GM21576 (cell line): ENCODE data around the gene NPTX1.

ENCODE experiments used
- ATAC-seq: cut with Tn5 transposase; IDR thresholded peaks from one replicate; pipeline ENCODE4 v1.9.1; 2021; ENCODE audit warnings: mild to moderate bottlenecking, moderate library complexity; ENCODE audit not compliant: unreplicated experiment

The NPTX1 gene

DNA sequence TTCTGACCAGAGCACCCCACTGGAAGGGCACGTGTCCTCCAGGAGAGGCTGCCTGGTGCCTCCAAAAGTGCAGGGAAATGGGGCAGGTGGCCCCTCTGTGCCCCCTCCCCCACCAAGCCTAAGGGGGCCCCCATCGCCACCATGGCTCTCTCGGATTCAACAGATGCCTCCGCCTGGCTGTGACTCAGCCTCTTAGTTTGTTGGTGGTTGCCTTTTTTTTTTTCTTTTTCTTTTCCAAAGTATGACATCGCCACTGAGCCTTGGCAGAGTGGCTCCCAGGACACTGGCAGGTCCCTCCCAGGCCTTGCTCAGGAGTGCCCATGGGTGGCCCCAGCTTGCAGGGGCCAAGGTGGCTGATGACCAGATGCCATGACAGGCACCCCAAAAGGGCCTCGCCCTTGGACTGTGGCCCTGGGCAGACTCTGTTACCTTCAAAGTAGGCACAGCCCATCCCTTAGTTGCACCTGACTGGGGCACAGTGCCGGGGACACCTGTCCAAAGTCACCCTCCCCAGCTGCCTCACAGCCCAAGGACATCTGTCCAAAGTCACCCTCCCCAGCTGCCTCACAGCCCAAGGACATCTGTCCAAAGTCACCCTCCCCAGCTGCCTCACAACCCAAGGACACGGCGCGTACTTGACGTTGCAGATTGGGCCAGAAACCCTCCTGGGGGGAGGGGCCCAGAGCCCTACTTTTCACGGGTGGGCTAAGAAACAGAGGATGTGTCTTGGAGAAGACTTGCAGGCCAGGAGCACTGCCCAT is 29.6 kb downstream of the NPTX1 start:
- no peak for ATAC-seq

DNA sequence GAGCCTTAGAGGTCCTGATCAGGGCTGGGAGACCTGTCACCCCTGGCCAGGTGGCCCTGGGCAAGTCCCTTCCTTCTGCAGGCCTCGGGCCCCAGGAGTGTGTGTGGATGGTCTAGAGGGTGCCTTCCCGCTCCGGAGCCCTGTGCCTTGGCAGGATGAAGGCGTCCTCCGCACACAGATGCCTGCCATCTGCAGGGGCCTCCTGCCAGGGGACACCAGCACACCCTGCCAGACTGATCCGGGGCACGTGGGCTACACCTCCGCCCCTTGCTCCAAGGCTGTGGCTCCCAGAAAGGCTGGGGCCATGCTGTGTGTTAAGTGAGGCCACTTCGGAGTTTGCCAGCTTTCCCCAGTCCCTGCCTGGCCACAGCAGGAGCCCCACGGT is 30.7 kb downstream of the NPTX1 start:
- ATAC-seq = no peak

DNA sequence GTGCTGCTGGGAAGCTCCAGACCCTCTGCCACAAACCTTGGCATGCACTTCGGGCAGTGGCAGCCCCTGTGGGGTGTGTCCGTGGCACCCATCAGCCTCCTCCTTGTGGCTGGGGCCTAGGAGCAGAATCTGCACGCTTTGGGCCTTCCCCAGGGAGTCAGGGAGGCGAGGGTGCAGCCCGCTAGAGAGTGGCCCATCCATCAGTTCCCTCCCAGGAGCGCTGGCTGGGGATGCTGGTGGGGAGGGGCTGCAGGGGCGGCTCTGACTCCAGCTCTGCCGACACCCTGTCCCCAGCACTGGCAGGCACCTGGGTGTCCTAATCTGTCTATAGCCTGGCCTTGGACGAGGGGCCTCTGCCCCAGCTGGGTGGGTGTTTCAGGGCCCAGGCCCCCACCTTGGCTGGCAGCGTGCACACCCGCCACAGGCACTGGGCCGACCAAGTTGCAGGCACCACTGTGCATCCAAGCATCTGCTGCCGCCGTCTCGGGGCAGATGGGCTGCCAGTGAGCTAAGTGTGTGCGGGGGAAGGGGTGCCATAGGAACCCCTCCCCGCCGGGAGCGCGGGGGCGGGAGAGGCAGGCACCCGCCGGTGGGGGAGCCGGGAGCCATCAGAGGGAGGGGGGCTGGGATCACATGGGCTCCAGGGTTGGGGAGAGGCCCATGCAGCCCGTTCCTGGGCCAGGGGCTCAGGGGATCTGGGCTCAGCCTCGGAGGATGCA is 31.2 kb downstream of the NPTX1 start:
- no peak for ATAC-seq

DNA sequence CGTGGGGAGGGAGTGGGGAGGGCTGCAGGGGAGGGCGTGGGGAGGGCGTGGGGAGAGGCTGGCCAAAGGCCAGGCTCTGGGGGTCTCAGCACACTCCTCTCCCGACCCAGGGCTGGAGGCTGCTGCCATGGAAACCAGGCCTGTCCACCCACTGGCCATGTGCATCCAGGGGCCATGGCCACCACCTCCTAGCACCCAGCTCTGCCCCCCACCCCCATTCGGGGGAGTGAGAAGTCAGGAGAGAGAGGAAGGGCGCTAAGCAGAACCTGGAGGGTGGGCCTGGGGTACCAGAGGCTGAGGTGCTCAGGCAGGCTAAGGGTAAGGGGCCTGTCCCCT is 31.8 kb downstream of the NPTX1 start:
- ATAC-seq = no peak

DNA sequence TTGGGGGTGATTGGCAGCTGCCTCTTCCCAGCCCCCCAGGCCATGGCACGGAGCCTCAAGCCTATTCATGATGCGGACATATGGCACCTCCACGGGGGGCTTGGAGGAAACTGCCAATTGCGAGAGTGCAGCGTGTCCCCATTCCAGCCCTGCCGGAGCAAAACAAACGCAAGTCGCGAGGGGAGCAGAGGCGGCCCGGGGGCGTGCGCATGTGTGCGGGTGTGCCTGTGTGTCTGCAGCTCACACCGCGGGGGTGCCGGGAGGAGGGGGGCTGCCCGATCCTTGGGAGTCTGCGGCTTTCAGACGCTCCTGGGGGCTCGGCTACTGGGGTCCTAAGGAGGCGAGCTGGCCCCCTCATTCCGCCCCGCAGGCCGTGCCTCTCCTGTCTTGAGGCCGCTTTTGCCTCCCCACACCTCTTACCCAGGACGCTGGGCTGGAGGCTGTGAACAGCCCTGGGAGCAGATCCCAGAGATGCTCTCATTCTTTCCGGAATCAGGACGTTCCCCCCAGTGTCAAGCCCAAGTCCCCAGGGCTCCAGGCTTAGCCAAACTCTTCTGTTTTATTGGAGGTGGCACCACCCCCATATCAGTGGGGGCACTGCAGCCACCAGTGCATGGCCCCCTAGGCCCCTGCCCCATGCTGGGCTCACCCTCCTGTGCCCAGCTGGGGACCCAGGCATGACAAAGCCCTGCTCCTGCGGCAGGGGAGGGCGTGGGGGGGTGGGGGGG is 32.3 kb downstream of the NPTX1 start:
- ATAC-seq = no peak

DNA sequence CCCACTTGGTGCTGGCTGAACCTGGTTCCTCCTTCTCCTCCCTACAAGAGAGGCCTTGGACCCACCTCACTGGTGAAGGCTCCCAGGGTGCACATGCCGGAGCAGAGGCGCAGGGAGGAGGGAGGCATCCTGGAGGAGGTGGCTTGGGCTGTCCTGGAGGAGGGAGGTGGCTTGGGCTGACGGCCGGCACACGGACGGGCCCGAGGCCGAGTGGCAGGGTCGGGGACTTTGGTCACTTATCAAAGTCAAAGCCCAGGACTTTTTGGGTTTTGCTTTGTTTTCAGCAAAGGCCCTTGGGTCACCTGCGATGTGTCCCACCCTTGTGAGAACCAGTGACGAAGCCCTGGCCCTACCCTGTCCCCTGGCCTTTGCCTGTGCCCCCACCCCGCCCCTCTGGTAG is 32.9 kb downstream of the NPTX1 start:
- ATAC-seq = no peak

DNA sequence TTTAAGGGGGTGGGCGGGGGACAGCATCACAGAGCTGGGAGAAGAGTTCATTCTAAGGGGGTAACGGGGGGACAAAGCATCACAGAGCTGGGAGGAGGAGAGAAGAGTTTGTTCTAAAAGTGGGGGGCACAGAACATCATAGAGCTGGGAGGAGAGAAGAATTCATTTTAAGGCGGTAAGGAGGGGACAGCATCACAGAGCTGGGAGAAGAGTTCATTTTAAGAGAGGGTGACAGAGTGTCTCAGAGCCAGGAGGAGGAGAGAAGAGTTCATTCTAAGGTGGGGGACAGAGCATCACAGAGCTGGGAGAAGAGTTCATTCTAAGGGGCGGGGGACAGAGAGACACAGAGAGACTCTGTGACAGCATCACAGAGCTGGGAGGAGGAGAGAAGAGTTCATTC is 33.6 kb downstream of the NPTX1 start:
- no peak for ATAC-seq

DNA sequence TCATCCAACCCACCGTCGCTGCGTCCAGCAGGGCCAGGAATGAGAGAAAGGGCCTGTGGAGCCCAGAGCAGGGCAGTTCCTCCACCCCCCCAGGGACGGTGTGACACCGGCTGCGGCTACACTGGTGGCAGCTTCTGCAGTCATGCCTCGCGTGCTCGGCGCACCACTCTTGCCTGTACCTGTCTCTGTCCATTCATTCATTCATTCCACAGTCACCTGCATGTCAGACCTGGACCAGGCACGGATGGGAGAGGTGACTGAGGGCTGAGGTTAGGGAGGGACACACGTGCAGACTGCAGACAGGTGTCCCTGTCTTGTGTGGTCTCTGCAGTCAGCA is 34.1 kb downstream of the NPTX1 start:
- ATAC-seq = no peak

DNA sequence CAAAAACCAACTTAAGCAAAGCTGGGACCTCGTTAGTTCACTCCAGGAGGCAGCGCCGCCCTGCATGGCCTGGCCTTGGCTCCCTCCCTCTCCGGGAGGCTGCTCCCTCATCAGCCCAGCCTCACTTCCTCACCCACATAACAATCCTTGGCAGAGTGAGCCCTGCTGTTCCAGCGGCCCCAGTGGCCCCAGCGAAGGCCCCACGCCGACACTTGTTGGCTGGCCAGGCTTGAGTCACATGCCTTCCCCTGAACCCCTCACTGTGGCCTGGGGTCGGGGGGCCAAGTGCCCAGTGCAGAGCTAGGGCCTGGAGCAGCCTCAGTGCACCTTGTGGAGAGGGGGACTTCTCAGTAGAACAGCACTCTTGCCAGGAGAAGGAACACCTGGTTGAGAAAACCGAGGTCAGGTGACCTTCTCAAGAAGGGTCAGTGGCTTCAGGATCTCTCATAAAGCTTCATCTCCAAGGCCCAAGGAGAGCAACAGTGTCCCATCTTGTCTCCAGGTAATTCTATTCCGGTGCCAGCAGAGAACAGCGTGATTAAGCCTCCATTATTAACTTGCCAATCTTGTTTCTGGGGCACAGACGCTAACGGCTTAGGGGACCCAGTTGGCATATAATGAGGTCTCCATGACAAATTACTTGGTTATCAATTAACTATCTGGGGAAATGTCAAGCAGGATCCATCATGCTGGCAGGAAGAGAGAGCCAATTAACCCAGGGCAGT is 34.6 kb downstream of the NPTX1 start:
- ATAC-seq = no peak

DNA sequence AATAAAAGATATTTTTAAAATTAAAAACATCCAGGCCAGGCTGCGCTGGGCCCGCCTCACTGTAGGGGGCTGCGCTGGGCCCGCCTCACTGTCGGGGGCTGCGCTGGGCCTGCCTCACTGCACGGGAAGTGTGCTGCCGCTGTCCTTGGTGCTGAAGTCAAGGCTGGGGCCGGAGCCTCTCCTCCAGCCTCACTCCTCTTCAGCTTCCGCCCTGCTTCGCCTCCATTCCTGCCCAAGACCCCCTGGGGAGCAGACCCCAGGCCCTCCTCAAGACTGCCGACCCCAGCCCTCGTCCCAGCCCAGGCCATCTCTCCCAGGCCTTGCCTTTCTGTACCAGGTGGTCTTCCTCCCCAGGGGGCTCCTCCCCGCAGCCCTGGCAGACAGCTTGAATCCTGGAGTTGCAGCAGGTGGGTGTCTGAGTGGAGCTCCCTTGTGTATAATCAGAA is 35.3 kb downstream of the NPTX1 start:
- no peak for ATAC-seq

DNA sequence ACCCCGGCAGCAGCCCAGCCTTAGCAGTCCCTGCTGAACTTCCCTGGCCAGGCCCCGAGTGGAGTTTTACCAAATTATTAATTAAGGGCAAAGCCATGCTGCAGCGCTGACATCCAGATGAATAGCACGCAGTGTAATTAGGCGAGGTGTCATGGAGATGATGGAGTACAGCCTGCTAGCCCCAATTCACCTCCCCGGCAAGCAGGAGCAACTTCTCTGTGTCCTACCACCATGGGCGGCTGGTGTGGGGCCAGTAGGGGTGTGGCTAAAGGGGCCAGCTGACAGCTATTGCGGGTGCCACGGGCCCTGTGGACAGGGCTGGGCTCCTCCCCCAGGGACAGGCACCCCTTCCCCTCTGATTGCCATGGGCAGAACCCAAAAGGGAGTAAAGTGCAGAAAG is 36.9 kb downstream of the NPTX1 start:
- ATAC-seq = no peak

DNA sequence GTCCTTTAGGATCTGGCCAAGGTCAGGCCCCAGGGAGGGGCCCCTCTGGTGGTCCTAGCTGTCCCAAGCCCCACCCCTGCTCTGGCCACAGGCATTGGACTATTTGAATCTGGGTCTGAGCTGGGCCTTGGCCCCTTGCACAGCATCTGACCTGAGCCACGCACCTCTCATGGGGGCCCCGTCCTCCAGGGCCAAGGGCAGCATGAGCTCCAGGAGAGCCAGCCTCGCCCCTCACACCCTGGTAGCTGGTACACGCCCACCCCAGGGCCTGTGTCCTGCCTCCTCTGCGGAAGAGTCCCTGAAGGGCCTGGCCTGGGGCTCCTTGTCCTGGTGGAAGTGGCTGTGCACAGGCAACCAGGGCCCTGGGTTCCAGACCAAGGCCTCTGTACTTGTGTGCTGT is 37.6 kb downstream of the NPTX1 start:
- ATAC-seq = no peak

DNA sequence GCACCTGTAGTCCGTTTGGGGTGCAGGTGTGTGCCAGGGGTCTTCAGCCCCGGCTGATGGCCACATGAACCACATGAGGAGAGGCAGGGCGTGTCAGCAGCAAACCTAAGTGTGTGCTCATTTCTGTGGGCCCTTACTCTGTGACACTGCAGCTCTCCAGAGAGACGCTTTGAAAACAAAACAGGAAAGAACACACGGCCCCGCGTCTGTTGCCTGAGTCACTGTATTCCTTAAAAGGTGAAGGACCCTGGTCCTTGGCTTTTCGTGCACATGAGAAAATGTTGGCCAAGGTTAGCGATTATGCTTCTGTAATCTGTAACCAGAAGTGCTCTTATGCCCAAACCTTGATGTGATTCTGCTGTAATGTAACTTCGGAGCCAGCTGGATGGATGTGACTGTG is 38.9 kb downstream of the NPTX1 start:
- ATAC-seq = no peak

DNA sequence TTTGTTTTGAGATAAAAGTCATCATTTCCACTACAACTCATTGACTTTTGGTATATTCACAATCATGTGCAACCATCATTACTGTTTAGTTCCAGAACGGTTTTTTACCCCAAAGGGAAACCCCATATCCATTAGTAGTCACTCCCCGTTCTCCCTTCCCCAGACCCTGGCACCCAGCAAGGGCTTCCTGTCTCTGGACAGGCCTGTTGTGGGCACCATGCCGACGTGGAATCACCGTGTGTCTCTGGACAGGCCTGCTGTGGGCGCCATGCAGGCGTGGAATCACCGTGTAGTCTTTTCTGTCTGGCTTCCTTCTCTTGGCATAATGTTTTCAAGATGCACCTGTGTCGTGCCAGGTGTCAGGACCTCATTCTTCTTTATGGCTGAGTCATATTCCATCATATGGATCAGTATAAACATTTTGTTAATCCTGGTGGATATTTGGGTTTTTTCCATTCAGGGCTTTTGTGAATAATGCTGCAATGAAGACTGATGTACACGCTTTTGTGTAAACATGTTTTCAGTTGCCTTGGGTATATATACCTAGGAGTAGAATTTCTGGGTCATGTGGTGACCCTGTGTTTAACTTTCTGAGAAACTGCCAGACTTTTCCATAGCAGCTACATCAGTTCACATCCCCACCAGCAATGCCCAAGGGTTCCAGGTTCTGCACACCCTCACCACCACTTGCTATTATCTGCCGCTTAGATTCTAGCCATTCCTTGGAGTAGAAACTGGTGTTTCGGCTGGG is 42.3 kb downstream of the NPTX1 start:
- ATAC-seq = no peak

DNA sequence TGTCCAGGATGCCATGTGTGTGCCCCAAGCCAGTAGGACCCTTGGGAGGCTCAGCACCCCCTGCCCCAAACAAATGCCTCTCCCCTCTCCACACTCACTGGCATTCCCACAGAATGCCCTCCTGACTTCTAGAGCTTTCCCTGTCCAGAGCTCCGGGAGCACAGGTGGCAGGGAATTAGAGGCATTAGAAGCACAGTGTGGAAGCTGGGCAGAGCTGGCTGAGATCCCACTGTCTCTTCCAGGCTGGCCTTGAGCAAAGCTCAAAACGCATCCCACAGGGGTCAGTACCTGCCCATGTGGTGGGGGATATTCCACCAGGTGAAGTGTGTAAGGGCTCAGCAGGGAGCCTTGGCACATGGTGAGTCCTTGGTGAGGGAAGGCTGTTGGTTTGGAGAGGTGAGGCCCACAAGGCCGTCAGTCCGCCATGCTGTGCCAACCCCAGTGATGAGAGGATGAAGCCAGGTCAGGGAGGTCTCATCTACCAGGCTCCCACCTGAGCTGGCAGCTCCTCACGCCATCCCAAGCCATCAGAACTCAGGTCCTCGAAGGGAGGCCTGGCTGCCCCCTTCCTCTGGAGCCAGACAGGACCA is 43.4 kb downstream of the NPTX1 start:
- ATAC-seq = no peak

DNA sequence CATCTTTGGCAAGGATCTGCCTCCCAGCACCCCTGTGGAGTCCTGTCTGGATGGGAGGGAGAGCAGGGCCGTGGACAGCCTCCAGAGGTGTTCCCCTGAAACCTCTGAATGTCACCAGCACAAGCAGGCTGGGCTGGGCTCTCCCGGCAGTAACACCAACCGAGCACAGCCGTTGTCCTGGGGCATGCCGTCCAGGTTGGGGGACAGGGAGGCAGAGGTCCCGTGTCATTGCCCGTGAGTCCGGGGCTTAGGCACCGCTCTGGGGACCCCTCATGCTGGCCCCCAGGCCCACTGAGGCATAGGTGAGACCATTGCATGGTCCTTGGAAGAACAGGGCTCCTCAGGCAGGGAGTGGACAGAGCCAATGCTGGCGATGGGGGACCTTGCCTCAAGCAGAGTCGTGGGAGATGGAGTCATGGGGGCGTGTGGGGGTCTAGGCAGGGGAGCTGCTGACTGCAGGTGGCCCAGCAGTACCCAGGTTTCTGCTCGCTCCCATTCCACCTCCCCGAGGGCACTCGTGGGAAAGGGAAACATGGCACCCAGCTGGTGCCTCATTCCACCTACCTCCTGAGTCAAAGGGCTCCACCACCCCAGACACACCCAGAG is 44.0 kb downstream of the NPTX1 start:
- no peak for ATAC-seq

DNA sequence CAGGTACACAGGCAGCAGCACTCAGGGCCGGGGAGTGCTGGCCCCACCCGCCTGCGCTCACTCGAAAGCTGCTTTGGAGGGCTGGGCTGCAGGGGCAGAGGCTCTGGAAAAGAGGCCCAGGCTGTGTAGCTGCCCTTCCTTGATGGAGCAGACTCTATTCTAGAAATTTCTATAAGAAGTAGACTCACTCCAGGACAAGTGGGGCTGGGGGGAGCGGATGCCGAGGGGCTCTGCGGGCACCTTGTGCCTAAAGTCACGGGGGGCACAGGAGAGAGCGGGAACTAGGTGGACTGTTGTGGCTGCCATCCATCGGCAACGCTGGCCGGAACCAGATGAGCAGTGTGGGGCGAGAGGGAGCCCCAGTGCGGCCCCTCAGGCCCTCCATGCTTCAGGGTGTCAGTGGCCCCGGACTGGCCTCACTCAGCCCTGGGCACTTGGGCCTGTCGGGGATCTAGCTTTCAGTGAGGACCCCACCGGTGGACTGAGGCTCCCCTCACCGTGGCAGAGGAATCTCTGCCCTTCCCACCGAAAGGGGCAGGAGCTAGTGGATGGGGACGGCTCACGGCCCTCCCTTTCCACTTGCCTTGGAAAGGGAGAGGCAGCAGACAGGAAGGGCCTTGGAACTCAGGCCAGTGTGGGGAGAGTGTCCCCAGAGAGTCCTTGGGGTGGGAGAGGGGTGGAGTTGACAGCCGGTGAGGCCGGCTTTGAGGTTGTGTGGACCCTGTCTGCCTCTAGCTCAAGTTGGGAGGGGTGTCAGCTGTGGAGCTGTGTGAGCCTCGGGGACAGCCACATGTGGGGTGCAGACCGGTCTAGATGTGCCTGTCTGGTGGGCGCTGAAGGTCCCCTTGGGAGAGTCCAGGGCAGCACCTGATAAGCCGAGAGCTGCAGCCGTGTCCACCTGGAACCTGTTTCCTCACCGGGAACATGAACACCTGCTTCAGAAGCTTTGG is 44.9 kb downstream of the NPTX1 start:
- no peak for ATAC-seq

DNA sequence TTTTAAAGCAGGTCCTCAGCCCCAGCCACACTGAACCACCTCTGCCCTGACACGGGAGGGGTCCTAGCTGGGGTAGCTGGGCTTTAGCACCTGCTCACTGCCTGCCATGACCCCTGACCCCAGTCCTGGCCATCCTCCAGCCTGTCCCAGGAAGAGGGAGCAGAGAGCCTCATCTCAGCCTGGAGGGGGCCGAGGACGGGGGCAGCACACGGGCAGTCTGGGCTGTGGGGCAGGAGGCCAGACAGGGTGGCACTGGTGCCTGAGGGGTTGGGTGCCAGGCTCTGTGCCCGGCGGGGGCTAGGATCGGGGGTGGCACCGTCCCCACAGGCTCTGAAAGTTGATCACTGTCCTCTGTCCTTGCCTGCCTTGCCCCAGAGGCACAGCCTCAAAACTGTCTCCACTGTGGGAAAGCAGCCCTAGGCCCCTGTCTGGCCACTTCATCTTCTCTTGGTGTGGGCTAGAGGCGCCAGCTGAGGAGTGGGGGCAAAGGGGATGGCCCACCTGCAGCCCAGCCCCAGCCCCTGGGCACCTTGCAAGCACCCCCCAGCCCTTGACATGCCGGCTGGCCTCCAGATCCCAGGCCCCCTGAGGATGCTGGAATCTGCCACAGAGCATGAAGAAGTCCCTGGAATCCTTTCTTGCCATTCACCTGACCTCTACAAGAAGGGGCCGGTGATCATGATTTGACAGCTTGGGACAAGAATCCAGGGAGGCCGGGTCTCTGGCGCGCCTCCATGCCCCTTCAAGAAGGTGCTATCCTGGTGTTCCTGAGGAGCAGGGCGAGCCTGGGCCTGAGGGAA is 45.8 kb downstream of the NPTX1 start:
- no peak for ATAC-seq
